HepG2 (cell line): ENCODE results near the gene MCEE. TPM values are rescaled to one million over a fixed set of nuclear protein-coding genes. Genes with fewer than 3 reads are reported as not detected.

Source experiments
- CREM ChIP-seq, 2 experiments: sonication (generic) in 1 of 2; formaldehyde crosslinking in 1 of 2; IDR thresholded peaks; 2 replicates each; pipeline versions ENCODE4 v1.4.0 to v1.6.1; 2016 to 2020; ENCODE audit warnings: antibody characterized with exemption in 1 of 2, mild to moderate bottlenecking in 1 of 2, missing genetic modification reagents in 1 of 2
- GABPA ChIP-seq, 2 experiments: IDR thresholded peaks; 2 replicates each; pipeline ENCODE4 v1.6.1; 2011 to 2016; ENCODE audit warnings: low read depth in 2 of 2, low read length in 1 of 2, missing biosample characterization in 1 of 2, missing genetic modification characterization in 1 of 2
- HHEX ChIP-seq: IDR thresholded peaks from 2 replicates; pipeline ENCODE4 v1.6.1; 2016; ENCODE audit warnings: control low read depth
- IKZF5 ChIP-seq: IDR thresholded peaks from 2 replicates; pipeline ENCODE4 v1.6.1; 2018; ENCODE audit warnings: missing genetic modification reagents, mild to moderate bottlenecking, missing compliant biosample characterization
- KMT2A ChIP-seq: sonication (generic); formaldehyde crosslinking; IDR thresholded peaks from 2 replicates; pipeline ENCODE4 v1.4.0; 2020; ENCODE audit warnings: missing genetic modification reagents
- MAFG ChIP-seq: sonication (generic); formaldehyde crosslinking; IDR thresholded peaks from 2 replicates; pipeline ENCODE4 v1.5.1; 2020; ENCODE audit warnings: mild to moderate bottlenecking, missing genetic modification reagents
- NFKB2 ChIP-seq: sonication (generic); formaldehyde crosslinking; IDR thresholded peaks from 2 replicates; pipeline ENCODE4 v1.4.0; 2020; ENCODE audit warnings: missing genetic modification reagents, borderline replicate concordance
- SMC3 ChIP-seq: IDR thresholded peaks from 2 replicates; pipeline ENCODE4 v1.6.1; 2011; ENCODE audit warnings: low read length, improper control_type of control experiment
- TAF15 ChIP-seq: fragments of 200-400 bp; formaldehyde crosslinking; IDR thresholded peaks from one replicate; pipeline ENCODE4 v1.6.1; 2018; ENCODE audit warnings: mild to moderate bottlenecking, low read depth, low read length; ENCODE audit not compliant: poor library complexity, severe bottlenecking
- TFDP2 ChIP-seq: sonication (generic); formaldehyde crosslinking; IDR thresholded peaks from 2 replicates; pipeline ENCODE4 v1.4.0; 2020; ENCODE audit warnings: missing genetic modification reagents
- TRIM22 ChIP-seq: fragments of 450-650 bp; IDR thresholded peaks from 2 replicates; pipeline ENCODE4 v1.6.1; 2017
- ZFAT ChIP-seq: sonication (generic); formaldehyde crosslinking; conservative IDR thresholded peaks from 2 replicates; pipeline ENCODE4 v1.8.1; 2023; ENCODE audit warnings: missing genetic modification reagents, inconsistent platforms
- ZNF253 ChIP-seq: sonication (generic); formaldehyde crosslinking; IDR thresholded peaks from 2 replicates; pipeline ENCODE4 v1.8.0; 2022; ENCODE audit warnings: mild to moderate bottlenecking, missing genetic modification reagents, borderline replicate concordance
- ZNF30 ChIP-seq: sonication (generic); formaldehyde crosslinking; IDR thresholded peaks from 2 replicates; pipeline ENCODE4 v1.5.0; 2020; ENCODE audit warnings: mild to moderate bottlenecking, missing genetic modification reagents
- ZNF317 ChIP-seq: sonication (generic); formaldehyde crosslinking; IDR thresholded peaks from 2 replicates; pipeline ENCODE4 v1.5.0; 2020; ENCODE audit warnings: mild to moderate bottlenecking, missing genetic modification reagents
- ZNF354B ChIP-seq: sonication (generic); formaldehyde crosslinking; IDR thresholded peaks from 2 replicates; pipeline ENCODE4 v1.8.0; 2022; ENCODE audit warnings: mild to moderate bottlenecking, missing genetic modification reagents
- ZNF431 ChIP-seq: sonication (generic); formaldehyde crosslinking; IDR thresholded peaks from 2 replicates; pipeline ENCODE4 v1.9.0; 2022; ENCODE audit warnings: missing genetic modification reagents, low read depth, mild to moderate bottlenecking, borderline replicate concordance
- ZNF562 ChIP-seq: sonication (generic); formaldehyde crosslinking; IDR thresholded peaks from 2 replicates; pipeline ENCODE4 v1.8.0; 2022; ENCODE audit warnings: missing genetic modification reagents, borderline replicate concordance
- ZNF607 ChIP-seq: sonication (generic); formaldehyde crosslinking; IDR thresholded peaks from 2 replicates; pipeline ENCODE4 v1.5.1; 2020; ENCODE audit warnings: missing genetic modification reagents, mild to moderate bottlenecking, borderline replicate concordance
- ZNF773 ChIP-seq: sonication (generic); formaldehyde crosslinking; IDR thresholded peaks from 2 replicates; pipeline ENCODE4 v1.4.0; 2020; ENCODE audit warnings: missing genetic modification reagents, borderline replicate concordance
- polyA plus RNA-seq, 8 experiments: library from polyadenylated mRNA; depleted of rRNA in 3 of 8; stranded (reverse) in 7 of 8; unstranded in 1 of 8; fragments of >200 nt; fragmentation: Illumina TruSeq in 4 of 8; extraction: Trizol in 4 of 8; gene quantifications; 2 replicates each; pipeline versions ENCODE4 v1.2.1 to v1.2.3, GENCODE V29; 2011 to 2016; ENCODE audit warnings: low read depth in 4 of 8, missing spikeins in 1 of 8, mixed read lengths in 1 of 8; ENCODE audit not compliant: insufficient read depth in 1 of 8
- total RNA-seq, 5 experiments: library from RNA; depleted of rRNA; stranded (reverse); fragments of >200 nt; fragmentation: Illumina TruSeq; extraction: Trizol; gene quantifications; 2 replicates each; pipeline ENCODE4 v1.2.3, GENCODE V29; 2016; ENCODE audit warnings: low read depth in 1 of 5
- TF ChIP-seq, protein P1 (sequence below): sonication (generic); formaldehyde crosslinking; IDR thresholded peaks from 2 replicates; pipeline ENCODE4 v1.8.0; 2022; ENCODE audit warnings: missing genetic modification reagents, low read depth, mild to moderate bottlenecking, borderline replicate concordance
- TF ChIP-seq, protein P2 (sequence below): sonication (generic); formaldehyde crosslinking; IDR thresholded peaks from 2 replicates; pipeline ENCODE4 v1.5.1; 2020; ENCODE audit warnings: mild to moderate bottlenecking, missing genetic modification reagents

Gene MCEE
- total and polyA plus RNA-seq, 2 of the 13 experiments (the other 11 are each of a cell fraction or from before 2014, with no cell fraction given) = 32.0 to 66.9 TPM

- TF ChIP-seq, protein P1, sequence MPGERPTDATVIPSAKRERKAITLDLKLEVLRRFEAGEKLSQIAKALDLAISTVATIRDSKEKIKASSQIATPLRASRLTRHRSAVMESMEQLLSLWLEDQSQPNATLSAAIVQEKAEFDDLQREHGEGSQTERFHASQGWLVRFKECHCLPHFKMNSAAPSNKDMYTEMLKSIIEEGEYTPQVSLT (CRISPR knock-in tag) = peak; percentile 88; the same call in 1 of the 2 replicates
- TF ChIP-seq SMC3 (no peak), ZNF354B (CRISPR knock-in tag) (peak; percentile 75; the same call in 1 of the 2 replicates), ZFAT (CRISPR knock-in tag) (peak; percentile 58; the same call in 1 of the 2 replicates), MAFG (no peak), ZNF562 (CRISPR knock-in tag) (peak; percentile 82), ZNF773 (CRISPR knock-in tag) (peak; percentile 84), ZNF253 (CRISPR knock-in tag) (peak; percentile 81; the same call in 1 of the 2 replicates), TRIM22 (no peak), ZNF607 (CRISPR knock-in tag) (peak; percentile 86), NFKB2 (CRISPR knock-in tag) (peak; percentile 95), KMT2A (CRISPR knock-in tag) (peak; percentile 94), ZNF30 (peak; percentile 91), CREM (IDR thresholded peaks at IDR 0.05) (peak; percentile 85), CREM (CRISPR knock-in tag; IDR thresholded peaks at IDR 0.05) (no peak), IKZF5 (CRISPR knock-in tag) (peak; percentile 95), ZNF317 (peak; percentile 90), TAF15 (peak; percentile 26), TFDP2 (CRISPR knock-in tag) (peak; percentile 98), ZNF431 (CRISPR knock-in tag) (peak; percentile 90), GABPA (IDR thresholded peaks at IDR 0.05; ENCODE audit: low read depth, low read length) (peak; percentile 44), GABPA (CRISPR knock-in tag; IDR thresholded peaks at IDR 0.05; ENCODE audit: low read depth) (peak; percentile 94), HHEX (CRISPR knock-in tag) (no peak)
- TF ChIP-seq, protein P2, sequence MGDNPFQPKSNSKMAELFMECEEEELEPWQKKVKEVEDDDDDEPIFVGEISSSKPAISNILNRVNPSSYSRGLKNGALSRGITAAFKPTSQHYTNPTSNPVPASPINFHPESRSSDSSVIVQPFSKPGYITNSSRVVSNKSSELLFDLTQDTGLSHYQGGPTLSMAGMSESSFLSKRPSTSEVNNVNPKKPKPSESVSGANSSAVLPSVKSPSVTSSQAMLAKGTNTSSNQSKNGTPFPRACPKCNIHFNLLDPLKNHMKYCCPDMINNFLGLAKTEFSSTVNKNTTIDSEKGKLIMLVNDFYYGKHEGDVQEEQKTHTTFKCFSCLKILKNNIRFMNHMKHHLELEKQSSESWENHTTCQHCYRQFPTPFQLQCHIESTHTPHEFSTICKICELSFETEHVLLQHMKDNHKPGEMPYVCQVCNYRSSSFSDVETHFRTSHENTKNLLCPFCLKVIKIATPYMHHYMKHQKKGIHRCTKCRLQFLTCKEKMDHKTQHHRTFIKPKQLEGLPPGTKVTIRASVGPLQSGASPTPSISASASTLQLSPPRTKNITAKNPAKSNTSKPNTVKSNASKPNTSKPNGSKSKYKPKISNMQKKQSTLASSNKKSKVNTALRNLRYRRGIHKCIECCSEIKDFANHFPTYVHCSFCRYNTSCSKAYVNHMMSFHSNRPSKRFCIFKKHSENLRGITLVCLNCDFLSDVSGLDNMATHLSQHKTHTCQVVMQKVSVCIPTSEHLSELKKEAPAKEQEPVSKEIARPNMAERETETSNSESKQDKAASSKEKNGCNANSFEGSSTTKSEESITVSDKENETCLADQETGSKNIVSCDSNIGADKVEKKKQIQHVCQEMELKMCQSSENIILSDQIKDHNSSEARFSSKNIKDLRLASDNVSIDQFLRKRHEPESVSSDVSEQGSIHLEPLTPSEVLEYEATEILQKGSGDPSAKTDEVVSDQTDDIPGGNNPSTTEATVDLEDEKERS (CRISPR knock-in tag) = peak; percentile 96
Observed at GRCh38 chr2:71068218-71069035, 61.6 kb downstream of the MCEE start, which contains the start of gene NAGK (continued).
